ENCODE data around the gene NCKAP5. TPM values are rescaled to one million over a fixed set of nuclear protein-coding genes. Genes with fewer than 3 reads are reported as not detected.

NCKAP5 gene
- total RNA-seq, 4 donors from 2014 or later: 0.03 to 0.55 (median 0.33) TPM

DNA sequence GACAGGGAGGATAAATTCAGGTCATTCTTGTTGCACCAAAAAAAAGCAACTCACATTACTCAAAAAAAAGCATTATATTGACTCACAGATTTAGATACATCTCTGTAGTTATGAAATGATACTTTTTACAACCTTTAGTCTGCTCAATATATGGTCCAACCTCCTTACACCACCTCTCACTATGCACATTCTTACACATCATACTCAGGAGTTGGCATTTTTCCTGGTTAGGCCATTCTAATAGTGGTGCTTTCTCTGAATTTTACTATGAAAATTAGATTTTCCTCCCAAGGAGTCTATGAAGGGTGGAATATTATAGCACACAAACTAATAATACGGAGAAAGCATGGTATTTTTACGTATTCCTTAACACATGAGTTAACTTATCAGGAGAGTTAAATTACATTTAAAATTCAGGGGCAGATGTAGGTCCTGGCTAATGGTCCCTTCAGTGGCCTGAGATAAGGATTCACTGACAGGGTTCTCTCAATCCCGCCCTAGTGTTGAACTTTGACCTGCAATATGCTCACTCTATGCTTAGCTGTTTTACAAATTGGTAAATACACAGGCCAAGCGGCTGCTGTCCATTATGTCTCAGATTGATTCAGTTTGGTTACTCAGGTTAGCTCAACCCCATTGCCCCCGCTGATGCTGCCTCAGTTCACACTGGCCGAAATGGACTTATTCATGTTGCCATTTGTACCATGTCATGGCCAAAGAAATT is 153.6 kb downstream of the NCKAP5 start:
- Histone ChIP-seq H3K4me1 (no peaks in the 10 kb centered on the region), H3K27ac (no peak overlapping the region), H3K27me3 (no peaks in the 10 kb centered on the region), H3K36me3 (no peaks in the 10 kb centered on the region), H3K4me3 (no peak overlapping the region), H3K9me3 (no peaks in the 10 kb centered on the region)
- no peak for TF ChIP-seq POLR2A (IDR thresholded peaks at IDR 0.05)
- TF ChIP-seq, protein P1, sequence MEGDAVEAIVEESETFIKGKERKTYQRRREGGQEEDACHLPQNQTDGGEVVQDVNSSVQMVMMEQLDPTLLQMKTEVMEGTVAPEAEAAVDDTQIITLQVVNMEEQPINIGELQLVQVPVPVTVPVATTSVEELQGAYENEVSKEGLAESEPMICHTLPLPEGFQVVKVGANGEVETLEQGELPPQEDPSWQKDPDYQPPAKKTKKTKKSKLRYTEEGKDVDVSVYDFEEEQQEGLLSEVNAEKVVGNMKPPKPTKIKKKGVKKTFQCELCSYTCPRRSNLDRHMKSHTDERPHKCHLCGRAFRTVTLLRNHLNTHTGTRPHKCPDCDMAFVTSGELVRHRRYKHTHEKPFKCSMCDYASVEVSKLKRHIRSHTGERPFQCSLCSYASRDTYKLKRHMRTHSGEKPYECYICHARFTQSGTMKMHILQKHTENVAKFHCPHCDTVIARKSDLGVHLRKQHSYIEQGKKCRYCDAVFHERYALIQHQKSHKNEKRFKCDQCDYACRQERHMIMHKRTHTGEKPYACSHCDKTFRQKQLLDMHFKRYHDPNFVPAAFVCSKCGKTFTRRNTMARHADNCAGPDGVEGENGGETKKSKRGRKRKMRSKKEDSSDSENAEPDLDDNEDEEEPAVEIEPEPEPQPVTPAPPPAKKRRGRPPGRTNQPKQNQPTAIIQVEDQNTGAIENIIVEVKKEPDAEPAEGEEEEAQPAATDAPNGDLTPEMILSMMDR (IDR thresholded peaks at IDR 0.05 in 4 of 5, conservative IDR thresholded peaks at IDR 0.05 in 1 of 5): no peak
- intact Hi-C loops (cut with DNase I; ENCODE audit: low total_unique reads) (no loop called here), in situ Hi-C loops (cut with MboI; ENCODE audit: low sequenced_read_pairs in 4 of 4) (no loop called here)
- no peak for DNase-seq
- no peak for ATAC-seq

DNA sequence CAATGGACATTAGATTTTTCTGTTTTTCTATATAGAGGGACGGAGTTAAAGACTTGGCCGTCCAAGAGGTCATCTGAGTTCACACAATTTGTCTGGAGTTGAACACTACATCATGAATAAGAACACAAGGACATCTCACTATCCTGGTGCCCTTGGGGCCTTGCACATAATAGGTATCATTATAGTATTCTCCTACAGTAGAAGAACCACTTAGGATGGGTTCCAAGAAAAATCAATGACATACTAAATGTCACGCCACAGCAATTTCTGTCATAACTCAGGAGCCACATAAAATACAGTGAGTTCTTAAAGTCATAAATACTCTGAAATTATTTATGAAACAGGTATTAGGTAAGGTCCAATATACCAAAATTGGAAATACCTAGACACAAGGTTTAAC is 154.4 kb downstream of the NCKAP5 start:
- ATAC-seq (no peak), DNase-seq (no peak)
- Histone ChIP-seq H3K4me1 (no peaks in the 10 kb centered on the region), H3K4me3 (no peak overlapping the region), H3K27me3 (no peaks in the 10 kb centered on the region), H3K36me3 (no peaks in the 10 kb centered on the region), H3K9me3 (no peaks in the 10 kb centered on the region), H3K27ac (no peak overlapping the region)
- in situ Hi-C loops (cut with MboI; ENCODE audit: low sequenced_read_pairs in 4 of 4): no loop called here
- no peak for TF ChIP-seq POLR2A (IDR thresholded peaks at IDR 0.05)
- TF ChIP-seq, protein P1 (IDR thresholded peaks at IDR 0.05 in 4 of 5, conservative IDR thresholded peaks at IDR 0.05 in 1 of 5): no peak
- intact Hi-C loops (cut with DNase I; ENCODE audit: low total_unique reads): no loop called here

DNA sequence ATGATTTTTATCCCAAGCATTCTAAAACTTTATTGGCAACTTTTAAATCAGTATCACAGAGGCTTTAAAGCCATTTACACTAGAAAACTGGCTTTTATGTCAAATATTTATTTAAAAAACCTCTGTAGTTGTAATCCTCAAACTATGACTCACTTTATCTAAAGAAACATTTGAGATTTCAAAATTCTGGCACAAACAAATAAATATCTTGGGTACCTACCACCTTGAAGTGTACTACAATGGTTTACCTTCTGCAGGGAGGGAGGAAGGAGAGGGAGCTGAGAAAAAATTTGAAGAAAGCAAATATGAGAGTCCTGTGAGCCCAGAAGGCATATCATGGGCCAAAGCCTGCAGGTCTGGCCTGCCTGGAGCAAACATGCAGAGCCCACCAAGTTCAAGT is 155.6 kb downstream of the NCKAP5 start:
- H3K27me3 ChIP-seq: no peaks in the 10 kb centered on the region
- DNase-seq (no peak), ATAC-seq (no peak)
- H3K4me3 ChIP-seq: no peak overlapping the region
- no peaks in the 10 kb centered on the region for H3K36me3 ChIP-seq
- H3K9me3 ChIP-seq: no peaks in the 10 kb centered on the region
- no peaks in the 10 kb centered on the region for H3K4me1 ChIP-seq
- no peak for TF ChIP-seq POLR2A (IDR thresholded peaks at IDR 0.05)
- TF ChIP-seq, protein P1 (IDR thresholded peaks at IDR 0.05 in 4 of 5, conservative IDR thresholded peaks at IDR 0.05 in 1 of 5): no peak
- in situ Hi-C loops (cut with MboI; ENCODE audit: low sequenced_read_pairs in 4 of 4): no loop called here
- H3K27ac ChIP-seq: no peak overlapping the region
- intact Hi-C loops (cut with DNase I; ENCODE audit: low total_unique reads): no loop called here

DNA sequence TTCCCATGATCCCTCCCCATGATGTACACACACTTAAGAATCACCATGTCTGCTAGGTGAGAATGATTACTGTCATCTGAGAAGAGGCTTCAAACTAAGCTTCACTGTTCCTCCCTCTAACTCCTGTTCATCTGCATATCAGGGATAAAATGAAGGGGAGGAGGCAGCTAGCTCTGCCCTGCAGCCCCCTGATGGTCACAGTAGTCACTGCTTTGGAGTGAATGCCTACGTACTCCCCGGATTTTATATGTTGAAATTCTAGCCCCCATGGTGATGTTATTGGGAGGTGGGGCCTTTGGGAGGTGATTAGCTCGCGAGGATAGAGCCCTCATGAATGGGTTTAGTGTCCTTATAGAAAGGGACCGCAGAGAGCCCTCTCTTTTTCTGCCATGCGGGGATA is 156.4 kb downstream of the NCKAP5 start:
- Histone ChIP-seq H3K27ac (no peak overlapping the region), H3K9me3 (no peaks in the 10 kb centered on the region), H3K4me1 (no peaks in the 10 kb centered on the region), H3K4me3 (no peak overlapping the region), H3K36me3 (no peaks in the 10 kb centered on the region), H3K27me3 (no peaks in the 10 kb centered on the region)
- TF ChIP-seq, protein P1 (IDR thresholded peaks at IDR 0.05 in 4 of 5, conservative IDR thresholded peaks at IDR 0.05 in 1 of 5): no peak
- TF ChIP-seq POLR2A (IDR thresholded peaks at IDR 0.05): no peak
- in situ Hi-C loops (cut with MboI; ENCODE audit: low sequenced_read_pairs in 4 of 4) (no loop called here), intact Hi-C loops (cut with DNase I; ENCODE audit: low total_unique reads) (no loop called here)
- no peak for DNase-seq
- no peak for ATAC-seq

DNA sequence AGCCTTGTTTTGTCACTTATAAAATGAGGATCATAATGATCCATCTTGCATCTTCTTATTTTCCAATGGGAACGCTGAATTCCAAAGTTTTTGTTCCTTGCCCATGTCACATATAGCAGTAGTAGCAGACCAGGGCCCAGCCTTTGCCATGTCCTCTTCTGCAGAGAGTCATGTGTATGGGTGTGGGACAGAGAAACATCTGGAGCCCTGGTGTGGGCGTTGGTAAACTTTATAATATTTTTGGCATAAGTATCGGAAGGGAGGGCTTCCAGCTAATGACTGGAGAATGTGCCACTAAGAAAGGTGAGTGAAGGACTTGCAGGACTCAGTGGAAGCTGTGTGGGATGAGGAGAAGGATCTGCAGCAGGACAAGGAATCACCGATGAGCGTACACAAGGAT is 157.2 kb downstream of the NCKAP5 start:
- H3K4me1 ChIP-seq: no peaks in the 10 kb centered on the region
- in situ Hi-C loops (cut with MboI; ENCODE audit: low sequenced_read_pairs in 4 of 4) (no loop called here), intact Hi-C loops (cut with DNase I; ENCODE audit: low total_unique reads) (no loop called here)
- H3K27ac ChIP-seq: no peak overlapping the region
- TF ChIP-seq, protein P1 (IDR thresholded peaks at IDR 0.05 in 4 of 5, conservative IDR thresholded peaks at IDR 0.05 in 1 of 5): no peak
- no peak for TF ChIP-seq POLR2A (IDR thresholded peaks at IDR 0.05)
- ATAC-seq (no peak), DNase-seq (no peak)
- no peaks in the 10 kb centered on the region for H3K27me3 ChIP-seq
- H3K9me3 ChIP-seq: no peaks in the 10 kb centered on the region
- no peak overlapping the region for H3K4me3 ChIP-seq
- no peaks in the 10 kb centered on the region for H3K36me3 ChIP-seq
